Thyroid gland (tissue), 4 donors: ENCODE measurements around the gene ZNF19.

Experiments used
- POLR2A ChIP-seq, 2 donors: fragments of 450-650 bp; IDR thresholded peaks; one replicate each; pipeline ENCODE4 v1.6.1; 2017; ENCODE audit warnings: antibody characterized with exemption in 2 of 2, mild to moderate bottlenecking in 2 of 2, moderate library complexity in 1 of 2
- TF ChIP-seq, protein P1 (sequence below), 6 experiments: fragments of 200-600 bp in 3 of 6; fragments of 450-650 bp in 3 of 6; sonication (generic) in 3 of 6; IDR thresholded peaks; one replicate each; pipeline ENCODE4 v1.5.1; 2016 to 2019; ENCODE audit warnings: antibody characterized with exemption in 6 of 6, mild to moderate bottlenecking in 2 of 6, inconsistent platforms in 1 of 6, moderate library complexity in 1 of 6

DNA sequence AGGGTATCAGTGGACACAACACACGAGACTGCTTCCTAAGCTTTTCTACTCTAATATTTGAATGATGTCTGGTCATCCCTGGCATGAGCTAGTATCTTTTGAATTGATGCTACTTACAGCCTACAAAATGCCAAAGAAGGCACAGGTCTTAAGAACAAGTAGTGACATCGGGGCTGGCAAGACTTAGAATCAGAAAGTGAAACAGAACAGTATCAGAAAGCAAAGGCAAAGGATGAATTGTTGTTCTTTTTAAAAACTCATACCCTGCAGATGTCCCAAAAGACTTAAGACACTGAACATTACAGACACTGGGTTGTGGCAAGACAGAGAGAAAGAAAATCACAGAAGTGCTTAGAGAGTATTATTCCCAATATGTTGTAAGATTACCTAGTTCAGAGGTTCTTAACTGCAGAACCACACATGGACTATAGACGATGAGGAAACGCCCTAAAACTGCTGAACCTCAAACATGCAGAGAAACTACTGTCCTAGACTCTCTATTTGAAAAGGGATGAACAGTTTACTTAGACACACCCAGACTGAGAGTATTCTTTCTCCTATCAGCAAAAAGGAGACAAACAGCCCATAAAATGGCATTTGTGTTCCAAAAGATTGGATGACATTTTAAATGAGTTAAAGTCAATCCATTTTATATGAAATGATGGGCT lies 12.5 kb downstream of the ZNF19 start:
- TF ChIP-seq POLR2A (IDR thresholded peaks at IDR 0.05), result no peak
- TF ChIP-seq, protein P1, sequence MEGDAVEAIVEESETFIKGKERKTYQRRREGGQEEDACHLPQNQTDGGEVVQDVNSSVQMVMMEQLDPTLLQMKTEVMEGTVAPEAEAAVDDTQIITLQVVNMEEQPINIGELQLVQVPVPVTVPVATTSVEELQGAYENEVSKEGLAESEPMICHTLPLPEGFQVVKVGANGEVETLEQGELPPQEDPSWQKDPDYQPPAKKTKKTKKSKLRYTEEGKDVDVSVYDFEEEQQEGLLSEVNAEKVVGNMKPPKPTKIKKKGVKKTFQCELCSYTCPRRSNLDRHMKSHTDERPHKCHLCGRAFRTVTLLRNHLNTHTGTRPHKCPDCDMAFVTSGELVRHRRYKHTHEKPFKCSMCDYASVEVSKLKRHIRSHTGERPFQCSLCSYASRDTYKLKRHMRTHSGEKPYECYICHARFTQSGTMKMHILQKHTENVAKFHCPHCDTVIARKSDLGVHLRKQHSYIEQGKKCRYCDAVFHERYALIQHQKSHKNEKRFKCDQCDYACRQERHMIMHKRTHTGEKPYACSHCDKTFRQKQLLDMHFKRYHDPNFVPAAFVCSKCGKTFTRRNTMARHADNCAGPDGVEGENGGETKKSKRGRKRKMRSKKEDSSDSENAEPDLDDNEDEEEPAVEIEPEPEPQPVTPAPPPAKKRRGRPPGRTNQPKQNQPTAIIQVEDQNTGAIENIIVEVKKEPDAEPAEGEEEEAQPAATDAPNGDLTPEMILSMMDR (IDR thresholded peaks at IDR 0.05), result no peak
